Measurements from ENCODE around the gene MOBP.
A peak's percentile ranks its signal among the peaks of the same experiment; 100 is the strongest.

The MOBP gene

DNA sequence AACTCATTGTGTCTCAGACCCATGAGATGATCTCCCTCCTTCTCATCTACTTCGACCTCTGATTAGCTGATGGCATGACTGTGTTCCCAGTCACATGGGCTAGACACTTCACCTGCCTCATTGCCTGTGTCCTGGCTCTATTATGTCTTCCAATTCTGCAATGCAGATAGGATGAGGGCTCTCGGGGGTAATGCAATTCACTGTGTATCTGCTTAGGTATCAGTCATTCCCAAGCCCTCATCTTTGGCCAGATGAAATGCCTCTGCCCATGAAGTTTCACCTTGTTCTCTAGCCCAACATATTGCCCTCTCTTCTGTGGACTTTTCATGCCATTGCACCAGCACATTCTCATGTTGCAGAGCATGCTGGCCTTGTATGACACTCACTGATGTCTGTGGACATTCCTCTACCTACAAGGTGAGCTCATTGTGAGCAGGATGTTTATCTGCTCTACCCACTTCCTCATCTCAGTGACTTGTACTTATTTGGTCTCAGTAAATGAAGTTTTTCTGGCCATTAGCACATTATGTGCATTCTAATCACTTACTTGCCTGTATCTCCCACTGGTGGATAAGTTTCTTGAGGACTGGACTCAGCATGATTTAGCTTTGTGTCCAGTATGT lies 32.3 kb downstream of the MOBP start:
- no peak for DNase-seq (ENCODE audit: low spot score)

DNA sequence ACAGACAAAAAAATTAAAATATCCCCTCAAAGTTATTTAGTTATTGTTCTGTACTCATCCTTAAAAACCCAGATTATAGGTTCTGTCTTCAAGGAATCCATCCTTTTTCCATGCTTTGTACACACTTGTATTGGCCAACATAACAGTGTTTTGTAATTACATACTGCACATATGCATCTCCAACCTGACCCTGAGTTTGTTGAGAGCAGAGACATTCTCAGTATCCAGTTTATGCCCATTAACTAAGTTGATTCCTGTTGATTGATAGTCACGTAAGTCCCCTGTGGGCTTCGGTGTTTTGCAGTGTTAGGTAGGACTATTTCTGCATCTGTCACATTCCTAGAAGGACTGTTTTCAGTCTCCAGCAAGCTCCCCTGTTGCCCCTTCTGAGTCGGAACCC lies 33.6 kb downstream of the MOBP start:
- no peak for DNase-seq (ENCODE audit: low spot score)

DNA sequence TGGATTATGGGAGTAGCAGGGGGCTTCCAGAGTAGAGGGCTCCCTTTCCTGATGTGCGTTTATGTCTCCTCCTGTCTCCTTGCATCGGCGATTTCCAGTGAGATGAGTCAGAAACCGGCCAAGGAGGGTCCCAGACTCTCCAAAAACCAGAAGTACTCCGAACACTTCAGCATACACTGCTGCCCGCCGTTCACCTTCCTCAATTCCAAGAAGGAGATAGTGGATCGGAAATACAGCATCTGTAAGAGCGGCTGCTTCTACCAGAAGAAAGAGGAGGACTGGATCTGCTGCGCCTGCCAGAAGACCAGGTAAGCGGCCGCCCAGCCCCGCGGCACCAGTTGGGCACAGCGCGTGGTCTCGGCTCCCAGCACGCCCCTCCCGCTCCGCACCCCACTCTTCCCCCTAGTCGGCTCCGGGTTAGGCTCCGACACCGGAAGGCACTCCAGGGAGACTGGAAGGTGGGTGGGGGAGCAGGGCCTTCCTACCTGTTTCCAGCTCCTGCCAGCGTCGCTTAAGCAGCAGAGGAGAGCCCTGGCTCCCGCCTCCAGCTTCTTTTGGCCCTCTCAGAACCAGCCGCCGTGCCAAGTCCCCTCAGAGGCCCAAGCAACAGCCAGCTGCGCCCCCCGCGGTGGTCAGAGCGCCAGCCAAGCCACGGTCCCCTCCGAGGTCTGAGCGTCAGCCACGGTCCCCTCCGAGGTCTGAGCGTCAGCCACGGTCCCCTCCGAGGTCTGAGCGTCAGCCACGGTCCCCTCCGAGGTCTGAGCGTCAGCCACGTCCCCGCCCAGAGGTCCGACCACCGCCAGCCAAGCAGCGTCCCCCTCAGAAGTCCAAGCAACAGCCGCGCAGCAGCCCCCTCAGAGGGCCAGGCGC lies 34.7 kb downstream of the MOBP start:
- no peak for DNase-seq (ENCODE audit: low spot score)

DNA sequence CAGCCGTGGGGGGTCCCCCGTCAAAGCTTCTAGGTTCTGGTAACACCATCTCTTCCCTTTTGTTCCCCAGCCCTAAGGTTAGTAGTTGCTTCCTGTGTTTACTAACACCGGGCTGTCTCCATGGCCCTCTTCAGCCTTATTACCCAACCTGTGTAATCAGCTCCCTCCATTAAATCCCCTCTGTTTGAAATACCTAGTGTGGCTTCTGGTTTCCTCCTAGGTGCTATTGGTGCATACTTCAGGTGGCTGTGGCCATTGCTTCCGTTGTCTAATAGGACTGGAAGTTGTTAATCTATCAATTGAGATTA lies 35.3 kb downstream of the MOBP start:
- no peak for DNase-seq (ENCODE audit: low spot score)

DNA sequence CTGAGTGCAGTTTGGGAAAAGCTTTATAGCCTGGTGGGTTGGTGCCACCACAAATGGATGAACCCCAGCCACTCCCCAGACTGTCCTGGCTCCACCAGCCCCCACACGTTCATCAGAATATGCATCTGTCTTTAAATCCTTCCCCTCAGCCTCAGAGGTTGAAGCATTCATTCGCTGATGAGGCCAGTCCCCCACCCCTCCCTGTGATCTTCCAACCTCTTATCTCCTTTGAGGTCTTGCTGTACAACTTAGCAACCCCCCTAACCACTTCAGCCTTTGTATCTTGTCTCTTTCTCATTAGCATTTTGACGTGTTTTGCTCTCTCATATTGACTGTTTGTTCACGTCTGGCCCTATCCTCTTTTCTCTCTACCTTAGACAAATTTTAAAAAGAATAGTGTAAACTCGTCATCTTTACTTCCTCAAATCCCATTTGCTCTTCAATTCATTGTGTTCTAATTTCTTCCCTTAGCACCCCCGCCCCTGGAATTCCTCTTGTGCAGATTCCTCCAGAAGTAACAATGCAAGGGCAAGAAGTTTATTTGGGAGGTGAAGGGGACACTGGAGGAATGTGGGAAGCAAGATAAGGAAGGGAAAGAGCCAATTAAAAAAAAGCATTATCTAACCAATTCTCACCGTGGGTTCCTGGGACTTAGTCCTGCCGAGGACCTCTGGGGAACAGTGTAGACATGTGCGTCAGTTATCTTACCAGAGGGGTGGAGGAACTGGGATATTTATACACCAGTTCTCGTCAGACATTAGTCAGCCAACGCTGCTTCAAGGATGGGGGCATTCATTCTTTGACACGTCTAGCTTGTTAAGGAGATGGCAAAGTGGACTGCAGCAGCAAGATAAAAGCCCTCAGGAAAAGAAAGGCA lies 38.6 kb downstream of the MOBP start:
- DNase-seq (ENCODE audit: low spot score) = no peak

DNA sequence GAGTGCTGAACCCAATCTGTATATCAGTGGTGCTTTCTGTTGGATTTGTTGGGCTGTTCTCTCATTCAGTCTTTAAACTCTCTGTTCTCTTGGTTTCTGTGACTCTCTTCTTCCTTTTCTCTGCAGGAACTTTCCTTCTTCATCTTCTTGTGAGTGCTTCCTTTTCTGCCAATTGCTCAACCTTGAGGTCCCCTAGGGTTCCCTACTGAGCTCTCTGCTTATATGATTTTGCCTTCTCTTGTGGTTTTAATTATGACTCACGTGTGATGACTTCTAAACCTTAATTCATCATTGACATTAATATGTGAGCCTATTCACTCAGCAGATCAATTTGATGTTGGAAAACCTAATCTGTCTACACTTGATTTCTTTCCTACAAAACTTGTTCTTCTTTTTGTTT lies 39.4 kb downstream of the MOBP start:
- DNase-seq (ENCODE audit: low spot score) = no peak

DNA sequence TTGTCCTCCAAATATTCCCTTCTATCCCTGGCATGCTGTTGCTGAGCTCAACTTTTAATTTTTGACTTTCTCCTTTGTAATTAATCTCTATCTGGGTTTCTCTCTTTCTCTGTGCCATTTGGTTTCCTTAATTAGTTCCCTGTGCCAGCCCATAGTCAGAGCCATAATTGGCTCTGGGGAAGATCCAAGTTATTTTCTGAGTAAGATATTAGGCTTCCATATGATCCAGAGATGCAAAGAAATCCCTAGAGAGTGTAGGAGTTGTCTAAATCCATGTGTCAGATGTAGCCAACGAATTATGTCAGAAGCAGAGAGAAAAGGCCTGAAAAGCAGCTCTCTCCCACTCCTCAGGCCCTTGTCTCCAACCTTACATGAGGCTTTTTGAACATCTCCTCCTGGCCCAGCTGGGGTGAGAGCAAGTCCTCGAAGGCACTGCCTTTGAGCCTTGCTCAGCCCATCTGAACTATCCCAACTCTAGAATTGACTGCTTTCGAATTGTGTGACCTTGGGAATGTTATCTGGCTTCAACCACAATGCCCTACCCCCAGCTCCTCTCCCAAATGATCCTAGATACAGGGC lies 46.4 kb downstream of the MOBP start:
- DNase-seq (ENCODE audit: low spot score) = no peak

DNA sequence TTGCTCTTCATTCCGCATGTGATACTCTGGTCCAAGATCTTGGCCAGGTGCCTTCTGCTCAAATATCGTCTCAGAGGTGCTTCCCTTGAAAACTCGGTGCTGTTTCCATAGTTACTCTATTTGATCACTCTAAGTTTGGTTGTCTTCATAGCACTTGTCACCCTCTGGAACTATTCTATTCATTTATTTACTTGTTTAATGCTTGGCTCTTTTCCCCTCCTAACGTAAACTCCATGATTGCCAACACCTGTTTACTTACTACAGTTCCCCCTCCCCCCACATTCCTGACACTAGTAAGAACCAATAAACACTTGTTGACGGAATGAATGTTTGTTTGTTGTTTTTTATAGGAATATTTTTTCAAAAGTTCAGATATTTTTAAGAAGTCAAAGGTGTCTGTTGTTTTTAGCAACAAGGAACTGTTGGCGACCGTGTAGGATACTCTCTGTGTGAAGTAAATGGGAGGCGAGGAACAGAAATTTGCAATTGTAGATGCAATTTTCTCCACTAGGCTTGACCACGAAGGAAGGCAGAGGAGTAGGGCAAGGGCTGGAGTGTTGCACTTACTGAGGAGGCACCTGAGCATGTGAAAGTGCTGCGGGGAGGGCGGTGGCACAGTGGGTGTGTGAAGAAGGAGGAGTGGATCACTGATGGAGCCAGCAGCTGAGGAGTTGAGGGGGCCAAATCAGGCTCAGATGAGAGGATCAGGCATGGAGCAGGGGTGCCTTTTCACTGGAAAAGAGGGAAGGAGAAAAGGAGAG lies 48.4 kb downstream of the MOBP start:
- DNase-seq (ENCODE audit: low spot score) = no peak

DNA sequence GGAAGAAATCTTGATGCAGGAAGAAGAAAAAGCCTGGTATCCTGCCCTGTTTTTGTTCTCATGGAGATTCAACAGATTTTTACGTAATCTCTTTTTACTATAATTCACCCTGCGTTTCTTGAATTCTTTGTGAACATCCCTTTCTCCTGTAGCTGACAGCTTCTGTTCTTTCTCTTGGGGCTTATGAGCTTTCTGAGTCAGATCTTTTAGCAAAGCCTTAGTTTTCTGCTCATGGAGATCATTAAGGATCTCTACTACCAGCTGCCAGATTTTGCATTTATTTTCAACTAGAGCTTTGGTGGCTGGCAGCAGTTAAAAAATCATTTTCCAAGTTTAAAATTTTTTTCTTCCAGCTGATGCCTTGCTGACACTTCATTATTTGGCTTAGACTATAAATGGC lies 51.6 kb downstream of the MOBP start:
- no peak for DNase-seq (ENCODE audit: low spot score)

DNA sequence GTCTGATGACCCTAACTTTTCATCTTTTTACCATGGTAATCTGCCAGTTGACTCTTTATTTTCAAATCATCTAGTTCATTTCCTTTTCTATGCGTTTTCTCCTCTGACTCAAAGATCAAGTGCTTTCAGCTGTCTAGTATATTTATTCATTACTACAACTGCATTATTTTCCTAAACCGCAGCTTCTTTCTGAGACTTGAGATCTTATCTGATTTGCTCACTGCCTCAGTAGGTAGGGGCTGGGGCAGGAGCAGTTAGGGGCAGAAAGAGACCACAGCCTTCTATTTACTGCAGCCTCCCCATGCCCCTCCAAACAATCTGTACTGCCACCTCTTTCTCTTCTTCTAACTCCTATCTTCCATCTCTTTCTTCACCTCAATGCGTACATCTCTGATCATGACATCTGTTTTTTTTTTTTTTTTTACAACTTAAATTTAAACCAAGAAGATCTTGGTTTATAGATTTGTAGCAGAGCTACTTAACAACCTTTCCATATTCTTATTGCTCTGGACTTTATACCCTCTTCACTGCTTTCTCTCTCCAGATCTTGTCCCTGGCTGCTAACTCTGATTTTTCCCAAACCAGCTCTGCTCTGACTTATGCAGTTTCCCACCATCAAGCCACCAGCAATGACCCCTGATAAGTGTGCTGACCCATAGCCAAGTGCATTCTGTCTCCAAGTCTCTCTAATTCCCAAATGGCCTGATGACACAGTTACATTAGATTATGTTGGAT lies 52.2 kb downstream of the MOBP start:
- DNase-seq (ENCODE audit: low spot score) = no peak

DNA sequence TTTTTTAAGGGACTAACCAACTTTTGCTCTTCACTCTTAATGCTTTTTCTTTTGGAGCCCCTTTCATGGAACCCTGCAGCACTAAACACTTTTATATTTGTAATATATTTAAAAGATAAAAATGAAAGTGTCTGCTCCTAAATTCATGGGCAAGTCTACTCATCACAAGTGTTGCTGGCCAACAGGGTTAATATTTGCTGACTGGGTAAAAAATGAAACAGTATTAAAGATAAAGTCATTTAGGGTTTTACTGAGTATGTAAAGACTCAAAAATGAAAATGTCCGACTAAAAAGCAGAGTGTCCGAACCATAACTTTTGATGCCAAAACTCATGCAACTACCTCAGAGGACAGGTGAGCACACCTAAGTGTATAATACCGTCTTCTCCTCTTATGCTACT lies 54.0 kb downstream of the MOBP start:
- no peak for DNase-seq (ENCODE audit: low spot score)

DNA sequence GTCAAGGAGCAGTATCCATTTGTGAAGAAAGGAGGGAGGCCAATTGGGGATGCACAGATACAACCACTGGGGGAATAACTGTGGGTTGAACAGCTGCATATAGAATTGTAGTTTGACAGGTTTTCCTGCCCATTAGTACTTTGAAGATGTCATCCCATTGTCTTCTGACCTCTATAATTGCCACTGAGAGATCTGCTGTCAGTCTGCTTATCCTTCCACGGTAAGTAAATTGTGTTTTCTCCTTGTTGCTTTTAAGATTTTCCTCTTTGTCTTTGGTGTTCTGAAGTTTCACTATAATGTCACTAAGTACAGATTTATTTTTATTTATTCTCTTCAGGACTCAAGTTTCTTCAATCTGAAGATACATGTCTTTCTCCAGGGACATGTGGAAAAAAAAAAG lies 56.6 kb downstream of the MOBP start:
- DNase-seq (ENCODE audit: low spot score) = no peak

DNA sequence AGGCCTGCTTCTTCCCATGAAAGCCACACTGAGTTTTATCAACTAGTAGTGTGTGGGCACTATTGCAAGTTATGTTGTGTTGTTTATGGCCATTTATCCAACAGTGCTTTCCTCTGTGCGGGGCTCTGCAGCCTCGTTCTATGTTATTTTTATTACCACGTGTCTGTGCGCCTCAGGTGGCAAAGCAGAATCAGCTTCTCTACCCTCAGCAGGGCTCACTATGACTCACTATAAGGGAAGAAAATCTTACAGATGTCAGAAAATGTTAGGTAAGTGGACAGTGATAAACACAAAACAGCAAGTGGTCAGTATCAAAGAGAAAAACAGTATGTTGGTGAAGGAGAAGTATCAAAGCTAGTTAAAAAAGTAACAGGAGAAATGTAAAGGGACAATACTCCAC lies 61.4 kb downstream of the MOBP start:
- no peak for DNase-seq (ENCODE audit: low spot score)

DNA sequence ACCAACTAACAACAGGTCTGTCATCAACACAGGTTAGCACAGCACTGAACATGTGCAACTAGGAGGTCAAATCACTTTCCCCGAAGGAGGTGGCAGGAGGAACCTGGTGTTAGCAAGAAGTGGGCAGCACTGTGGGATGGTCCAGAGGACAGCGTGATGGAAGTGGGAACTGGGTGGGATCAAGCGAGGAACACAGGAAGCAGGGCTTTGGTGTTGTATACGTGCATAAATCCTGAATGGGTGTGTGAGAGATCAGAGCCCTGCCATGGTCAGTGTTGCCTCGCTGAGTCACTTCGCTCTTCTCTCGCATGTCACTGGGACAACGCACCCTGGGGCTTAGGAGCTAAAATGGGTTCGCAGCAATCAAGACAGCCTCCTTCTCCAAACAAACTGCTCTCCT lies 62.1 kb downstream of the MOBP start:
- DNase-seq (ENCODE audit: low spot score) = no peak

DNA sequence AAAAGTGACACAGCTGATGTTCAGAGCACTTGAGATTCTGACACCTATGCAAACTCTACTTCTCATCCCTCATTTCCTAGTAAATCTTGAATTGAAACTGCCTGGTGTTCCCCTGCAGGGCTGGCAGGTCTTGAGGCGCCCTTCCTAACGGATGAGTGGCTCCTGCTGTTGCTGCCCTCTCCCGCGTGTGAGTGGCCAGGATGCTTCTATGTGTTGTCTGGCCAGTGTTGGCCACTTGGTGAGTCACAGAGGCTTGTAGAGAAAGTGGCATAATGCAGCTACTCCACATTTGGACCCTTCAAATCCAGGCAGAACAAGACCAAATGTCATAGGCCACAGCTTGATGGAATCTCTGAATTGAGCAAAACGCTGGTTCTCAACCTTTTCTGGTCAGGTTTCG lies 63.6 kb downstream of the MOBP start:
- DNase-seq (ENCODE audit: low spot score) = peak; percentile 3

DNA sequence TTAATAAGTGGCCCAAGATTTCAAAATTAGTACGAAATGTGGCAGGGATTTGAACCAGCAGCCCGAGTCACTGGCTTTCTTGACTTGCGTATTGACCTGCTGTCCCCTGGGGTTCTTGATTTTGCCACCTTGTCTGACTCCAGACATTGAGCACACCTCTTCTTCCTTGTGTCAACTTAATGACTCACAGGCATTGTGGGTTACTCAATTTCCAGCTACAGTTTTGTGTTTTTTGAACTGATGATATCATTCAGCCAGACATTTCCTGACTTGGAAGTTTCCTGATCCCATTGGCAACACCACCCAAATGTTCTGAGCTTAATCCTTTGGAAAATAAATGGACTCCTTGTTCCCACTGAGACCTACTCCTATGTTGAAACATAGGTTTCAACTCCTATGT lies 64.2 kb downstream of the MOBP start:
- DNase-seq (ENCODE audit: low spot score) = peak; percentile 14

DNA sequence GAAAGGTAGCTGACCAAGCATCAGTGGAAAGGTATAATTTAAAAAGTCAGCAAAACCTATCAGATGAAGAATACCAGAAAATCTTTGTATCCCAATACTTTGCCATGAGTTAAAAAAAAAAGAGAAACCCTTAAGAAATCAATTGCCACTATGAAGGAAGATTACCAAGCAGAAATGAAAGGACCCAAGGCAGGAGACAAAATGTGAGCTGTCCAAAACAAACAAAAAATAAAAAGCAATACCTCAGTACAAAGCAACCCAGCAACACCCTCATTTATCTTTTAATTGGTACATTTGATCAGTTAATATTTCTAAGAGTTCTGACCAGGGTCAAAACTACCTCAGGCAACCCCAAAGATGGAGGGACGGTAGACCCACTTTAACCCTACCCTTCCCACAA lies 65.3 kb downstream of the MOBP start:
- no peak for DNase-seq (ENCODE audit: low spot score)

DNA sequence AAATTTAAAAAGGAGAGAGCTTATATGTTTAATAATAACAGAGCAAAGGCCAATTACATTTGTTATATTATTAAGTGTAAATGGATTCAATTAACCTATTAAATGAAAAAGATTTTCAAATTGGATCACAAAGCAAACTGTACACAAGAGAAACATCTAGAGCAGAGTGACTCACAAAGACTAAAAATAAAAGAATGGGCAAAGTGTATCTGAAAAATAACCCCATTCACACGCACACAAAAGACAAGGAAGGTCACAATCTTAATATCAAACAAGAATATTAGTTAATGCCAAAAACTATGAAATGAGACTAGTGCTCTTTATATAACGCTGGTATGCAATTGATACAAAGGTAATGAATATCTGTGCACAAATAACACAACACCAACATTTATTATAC lies 65.7 kb downstream of the MOBP start:
- DNase-seq (ENCODE audit: low spot score) = no peak

DNA sequence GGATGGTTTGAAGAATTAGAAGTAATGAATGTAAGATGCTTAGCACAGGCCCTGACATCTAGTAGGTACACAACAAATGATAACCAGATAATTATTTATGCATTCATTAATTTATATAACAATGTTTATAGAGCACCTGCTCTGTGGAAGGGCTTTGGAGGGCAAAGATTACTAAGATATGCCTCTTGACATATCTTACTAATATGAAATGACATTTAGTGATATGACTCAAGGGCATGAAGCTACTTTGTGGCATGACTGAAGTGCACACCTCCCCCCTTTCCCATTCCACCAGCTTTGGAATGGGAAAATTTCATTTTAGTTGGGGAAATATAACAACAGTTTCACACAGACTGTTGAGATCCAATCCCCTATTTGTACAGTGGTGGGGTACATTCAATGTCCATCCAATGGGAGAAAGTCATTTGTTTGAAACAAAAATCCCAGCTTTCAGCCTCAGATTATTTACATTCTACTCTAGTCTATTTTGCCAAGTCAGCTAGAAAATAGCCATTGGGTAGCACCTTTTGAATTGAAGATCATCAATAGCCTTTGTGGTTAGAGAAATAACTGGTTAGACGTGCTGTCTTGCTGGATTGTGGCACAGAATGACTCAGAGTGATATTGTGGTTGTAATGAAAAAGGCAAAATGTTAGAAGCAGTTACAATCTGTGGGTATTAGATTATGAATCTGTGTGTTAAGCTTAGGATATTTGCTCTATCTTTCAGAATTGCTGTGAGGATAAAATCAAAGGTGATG lies 72.9 kb downstream of the MOBP start:
- no peak for DNase-seq (ENCODE audit: low spot score)

DNA sequence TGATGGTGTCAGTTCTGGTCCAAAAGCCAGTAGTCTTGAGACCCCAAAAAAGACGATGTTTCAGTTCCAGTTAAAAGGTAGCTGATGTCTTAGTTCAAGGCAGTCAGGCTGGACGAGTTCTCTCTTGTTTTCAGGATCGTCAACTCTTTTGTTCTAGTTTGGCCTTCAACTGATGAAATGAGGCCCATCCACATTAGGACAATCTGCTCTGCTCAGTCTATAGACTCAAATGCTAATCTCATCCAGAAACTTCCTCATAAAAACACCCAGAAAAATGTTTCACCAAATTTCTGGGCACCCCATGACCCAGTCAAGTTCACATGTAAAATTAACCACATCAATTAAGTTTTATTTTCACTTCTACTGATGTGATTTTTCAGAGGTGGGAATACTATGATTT lies 74.0 kb downstream of the MOBP start:
- no peak for DNase-seq (ENCODE audit: low spot score)

Data from RKO (cell line).